T-helper 1 cell treated with Interleukin-12 subunit alpha and Interleukin-12 subunit beta and Interleukin-4 antibody, amounts not matched to agents 30 ng/mL and 1 ng/mL, for 36 hours (primary cell): Measurements from ENCODE around the gene TUBB4A. TPM values are rescaled to one million over a fixed set of nuclear protein-coding genes. Genes with fewer than 3 reads are reported as not detected.

Source experiments
- intact Hi-C: fragments of 100-400 bp; cut with micrococcal nuclease; formaldehyde crosslinking; loops from one replicate; pipeline ENCODE4 v1.15.1; 2024
- total RNA-seq: library from RNA; stranded (reverse); gene quantifications from 2 replicates; pipeline ENCODE4 v1.2.3, GENCODE V29; 2022

TUBB4A gene
- total RNA-seq, 1 donor from 2014 or later: 2.4 TPM

DNA sequence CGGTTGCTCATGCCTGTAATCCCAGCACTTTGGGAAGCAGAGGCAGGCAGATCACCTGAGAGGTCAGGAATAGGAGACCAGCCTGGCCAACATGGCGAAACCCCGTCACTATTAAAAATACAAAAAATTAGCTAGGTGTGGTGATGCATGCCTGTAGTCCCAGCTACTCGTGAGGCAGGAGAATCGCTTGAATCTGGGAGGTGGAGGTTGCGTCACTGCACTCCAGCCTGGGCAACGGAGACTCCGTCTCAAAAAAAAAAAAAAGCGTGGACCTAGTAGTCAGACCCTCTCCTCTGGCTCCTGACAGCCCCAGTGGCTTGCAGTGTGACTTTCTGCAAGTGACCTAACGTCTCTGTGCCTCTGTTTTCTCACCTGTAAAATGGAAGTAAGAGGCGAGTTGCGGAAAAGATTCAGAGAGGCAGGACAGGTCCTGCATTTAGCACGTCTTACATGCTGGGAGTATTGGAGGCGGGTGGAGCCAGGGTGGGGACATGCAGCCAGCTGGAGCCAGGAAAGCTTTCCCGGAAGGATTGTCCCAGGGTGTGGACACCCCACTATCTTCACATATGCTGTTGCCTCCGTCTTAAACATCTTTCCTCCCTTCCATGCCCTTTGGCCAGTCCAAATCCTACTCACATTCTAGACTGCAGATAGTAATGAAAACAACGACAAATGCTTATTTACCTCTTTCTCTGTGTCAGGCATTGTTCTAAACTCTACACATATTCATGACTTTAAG lies 2.9 kb downstream of the TUBB4A start:
- intact Hi-C loops: no loop called here

DNA sequence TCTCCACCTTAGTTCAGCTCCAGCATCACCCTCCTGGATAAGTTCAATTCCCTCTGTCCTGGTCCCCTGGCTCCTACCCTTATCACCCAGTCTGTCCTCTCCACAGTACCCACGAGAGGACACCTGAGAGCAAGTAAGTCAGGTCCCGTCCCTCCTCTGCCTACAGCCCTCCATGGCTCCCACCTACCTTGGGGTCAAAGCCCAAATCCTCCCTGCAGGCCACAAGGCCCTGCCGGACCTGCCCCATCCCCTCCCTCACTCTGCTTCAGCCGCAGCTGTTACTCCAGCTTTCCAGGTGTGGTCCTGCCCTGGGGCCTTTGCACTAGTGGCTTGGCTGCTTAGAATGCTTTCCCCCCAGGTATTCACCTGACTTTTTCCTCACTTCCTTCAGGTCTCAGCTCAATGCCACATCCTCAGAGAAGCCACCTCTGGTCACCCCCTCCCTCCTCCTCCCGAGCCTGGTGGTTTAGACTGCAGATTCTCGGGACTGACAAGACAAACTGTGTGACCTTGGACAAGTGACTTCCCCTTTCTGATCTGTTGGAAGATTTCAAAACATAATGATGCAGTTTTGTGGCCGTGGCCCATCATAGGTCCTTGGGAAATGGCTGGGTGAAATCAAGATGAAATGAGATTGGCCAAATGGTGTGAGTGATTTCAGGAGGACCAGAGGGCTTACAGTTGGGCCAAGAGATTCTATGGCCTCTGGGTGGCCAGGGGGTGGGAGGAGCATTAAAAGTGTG lies 3.6 kb downstream of the TUBB4A start:
- intact Hi-C loops: no loop called here

DNA sequence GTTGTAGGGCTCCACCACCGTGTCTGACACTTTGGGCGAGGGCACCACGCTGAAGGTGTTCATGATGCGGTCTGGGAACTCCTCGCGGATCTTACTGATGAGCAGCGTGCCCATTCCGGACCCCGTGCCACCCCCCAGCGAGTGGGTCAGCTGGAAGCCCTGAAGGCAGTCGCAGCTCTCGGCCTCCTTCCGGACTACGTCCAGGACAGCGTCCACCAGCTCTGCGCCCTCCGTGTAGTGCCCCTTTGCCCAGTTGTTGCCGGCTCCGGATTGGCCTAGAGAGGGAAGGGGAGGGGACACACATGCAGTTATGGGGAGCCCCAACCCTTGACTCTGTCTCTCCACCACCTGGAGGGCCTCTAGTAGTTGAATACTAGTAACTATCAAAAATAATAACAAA lies 6.2 kb downstream of the TUBB4A start:
- intact Hi-C loops: no loop called here

DNA sequence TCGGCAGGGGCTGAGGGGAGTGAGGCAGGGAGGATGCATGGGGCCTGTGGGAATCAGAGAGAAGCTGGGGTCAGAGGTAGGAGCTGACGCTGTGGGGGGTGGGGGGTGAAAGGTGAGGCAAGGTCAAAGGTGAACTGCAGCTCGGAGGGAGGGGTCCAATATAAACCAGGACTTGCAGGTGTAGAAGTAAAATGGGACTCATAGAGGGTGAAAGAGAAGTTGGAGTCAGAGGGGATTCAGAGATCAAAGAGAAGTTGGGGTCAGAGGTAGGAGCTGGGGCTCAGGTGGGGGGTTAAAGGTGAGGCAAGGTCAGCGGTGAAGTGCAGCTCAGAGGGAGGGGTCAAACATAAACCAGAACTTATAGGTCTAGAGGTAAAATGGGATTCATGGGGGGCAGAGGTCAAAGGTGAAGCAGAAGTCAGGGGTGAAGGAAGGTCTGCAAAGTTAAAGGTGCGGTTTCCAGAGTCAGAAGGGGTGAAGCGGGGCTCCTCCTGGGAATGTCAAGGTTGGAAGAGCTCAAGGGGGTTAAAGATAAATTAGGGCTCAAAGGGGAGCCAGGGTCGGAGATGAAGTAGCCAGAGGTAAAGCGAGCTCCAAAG lies 7.6 kb downstream of the TUBB4A start:
- intact Hi-C loops: no loop called here

DNA sequence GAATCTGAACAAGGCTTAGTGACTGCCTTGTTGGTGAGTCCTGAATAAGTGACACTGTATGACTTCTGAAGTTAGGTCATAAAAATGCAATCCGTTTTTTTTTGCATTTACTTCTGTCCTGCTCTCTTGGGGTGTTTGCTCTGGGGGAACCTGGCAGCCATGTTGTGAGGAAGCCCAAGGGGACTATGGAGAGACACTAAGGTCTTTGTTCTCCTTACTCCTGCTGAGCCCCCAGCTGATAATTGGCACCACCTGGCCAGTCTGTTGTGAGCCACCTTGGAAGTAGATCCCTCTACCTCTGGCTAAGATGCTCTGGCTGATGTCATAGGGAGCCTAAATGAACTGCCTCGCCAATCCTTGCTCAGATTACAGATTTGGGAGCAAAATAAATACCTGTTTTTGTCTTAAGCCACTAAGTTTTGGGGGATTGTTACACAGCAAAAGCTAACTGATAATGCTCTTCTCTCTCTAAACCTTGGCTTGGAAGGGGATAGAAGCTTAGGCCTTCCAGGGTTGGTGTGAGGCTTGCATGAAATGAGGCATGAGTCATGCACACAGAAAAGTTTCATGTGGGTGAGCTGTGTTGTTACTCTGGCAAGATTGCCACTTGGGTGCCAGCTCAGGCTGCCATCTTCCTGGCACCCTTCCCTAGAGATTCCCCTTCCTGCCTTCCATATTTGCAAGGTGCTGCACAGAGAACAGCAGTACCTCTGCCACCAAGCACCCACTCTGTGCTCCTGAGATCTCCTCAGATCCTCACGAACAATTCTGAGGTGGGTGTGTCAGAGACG lies 10.1 kb downstream of the TUBB4A start:
- intact Hi-C loops: no loop called here

DNA sequence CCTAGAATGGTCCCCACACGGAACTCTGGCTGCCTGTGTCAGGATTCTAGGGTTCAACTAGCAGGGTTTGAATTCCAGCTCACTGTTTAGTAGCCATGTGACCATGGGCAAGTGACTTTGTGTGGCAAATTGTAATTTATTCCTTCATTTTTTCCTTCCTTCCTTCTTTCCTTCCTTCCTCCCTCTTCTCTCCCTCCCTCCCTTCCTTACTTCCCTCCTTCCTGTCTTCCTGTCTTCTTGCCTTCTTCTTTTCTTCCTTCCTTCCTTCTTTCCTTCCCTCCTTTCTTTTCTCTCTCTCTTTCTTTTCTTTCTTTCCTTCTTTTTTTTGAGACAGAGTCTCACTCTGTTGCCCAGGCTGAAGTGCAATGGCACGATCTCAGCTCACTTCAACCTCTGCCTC lies 12.0 kb downstream of the TUBB4A start:
- intact Hi-C loops: no loop called here

DNA sequence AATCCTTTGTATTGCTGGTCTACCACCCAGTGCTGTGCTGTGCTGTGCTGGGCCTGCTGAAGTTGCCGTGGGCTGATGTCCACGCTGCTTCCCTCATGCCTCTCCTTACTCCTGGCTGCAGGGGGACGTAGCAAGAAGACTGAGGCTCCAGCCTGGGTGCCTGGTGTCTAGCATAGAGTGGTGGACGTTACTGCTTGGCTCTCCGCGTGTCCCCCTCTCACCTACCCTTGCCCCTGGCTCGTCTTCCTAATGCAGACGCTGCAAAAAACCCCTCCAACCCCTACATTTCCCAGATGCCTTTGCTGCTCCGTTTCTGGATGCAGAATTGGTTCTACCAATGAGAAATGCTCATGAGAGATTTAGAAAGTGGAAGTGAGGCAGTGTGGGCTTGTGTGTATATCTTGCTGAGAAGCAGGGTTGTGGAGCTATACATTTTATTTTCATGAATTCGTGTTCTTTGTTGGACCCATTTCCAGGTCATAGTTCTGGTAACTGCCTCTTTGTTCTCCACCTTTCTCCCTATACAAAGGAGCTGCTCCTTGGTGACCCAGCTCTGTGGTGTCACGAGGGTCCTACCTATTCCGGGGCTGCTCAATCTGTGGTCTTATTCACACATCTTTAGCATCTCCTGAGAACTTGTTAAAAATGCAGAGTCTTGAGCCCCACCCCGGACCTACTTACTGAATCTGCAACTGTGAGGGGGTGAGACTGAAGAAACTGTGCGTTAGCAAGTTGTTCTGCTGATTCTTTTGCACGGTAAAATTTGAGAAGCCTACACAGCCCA lies 12.6 kb downstream of the TUBB4A start:
- intact Hi-C loops: loop anchor here (1.0 kb wide), 1 partner anchor 13 kb away; the partner anchor contains the start of gene TUBB4A

DNA sequence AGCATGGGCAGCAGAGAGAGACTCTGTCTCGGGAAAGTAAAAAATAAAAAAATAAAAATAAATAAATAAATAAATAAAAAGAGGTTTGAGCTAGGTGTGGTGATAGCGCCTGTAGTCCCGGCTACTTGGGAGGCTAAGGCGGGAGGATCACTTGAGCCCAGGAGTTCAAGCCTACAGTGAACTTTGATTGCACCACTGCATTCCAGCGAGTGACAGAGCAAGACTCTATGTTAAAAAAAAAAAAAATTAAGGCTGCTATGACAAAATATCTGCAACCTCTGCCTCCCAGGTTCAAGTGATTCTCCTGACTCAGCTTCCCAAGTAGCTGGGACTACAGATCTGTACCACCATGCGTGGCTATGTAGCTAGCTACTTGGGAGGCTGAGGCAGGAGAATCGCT lies 17.3 kb downstream of the TUBB4A start:
- intact Hi-C loops: no loop called here

DNA sequence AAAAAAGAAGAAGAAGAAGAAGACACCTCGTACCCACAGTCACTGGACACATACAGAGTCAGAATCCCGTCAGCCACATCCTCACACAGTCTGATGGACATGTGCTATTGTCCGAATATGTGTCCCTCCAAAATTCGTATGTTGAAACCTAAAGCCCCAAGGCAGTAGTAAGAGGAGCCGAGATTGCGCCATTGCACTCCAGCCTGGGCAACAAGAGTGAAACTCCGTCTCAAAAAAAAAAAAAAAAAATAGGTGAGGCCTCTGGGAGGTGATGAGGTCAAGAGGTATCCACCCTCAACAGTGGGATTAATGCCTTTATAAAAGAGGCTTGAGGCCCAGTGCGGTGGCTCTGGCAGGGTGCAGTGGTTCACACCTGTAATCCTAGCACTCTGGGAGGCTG lies 17.9 kb downstream of the TUBB4A start:
- intact Hi-C loops: no loop called here

DNA sequence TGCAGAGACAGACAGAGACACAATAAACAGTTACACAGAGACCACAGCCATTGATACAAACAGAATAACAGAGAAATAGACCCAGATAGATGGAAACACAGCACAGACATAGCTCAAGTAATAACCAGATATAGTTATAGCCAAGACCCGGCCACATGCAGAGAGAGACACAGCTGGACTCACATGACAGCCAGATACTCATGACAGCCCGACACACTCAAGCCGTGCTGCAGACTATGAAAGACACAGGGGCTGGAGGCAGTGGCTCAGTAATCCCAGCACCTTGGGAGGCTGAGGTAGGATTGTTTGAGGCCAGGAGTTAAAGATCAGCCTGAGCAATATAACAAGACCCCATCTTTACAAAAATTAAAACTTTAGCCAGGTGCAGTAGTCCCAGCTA lies 18.9 kb downstream of the TUBB4A start:
- intact Hi-C loops: no loop called here

DNA sequence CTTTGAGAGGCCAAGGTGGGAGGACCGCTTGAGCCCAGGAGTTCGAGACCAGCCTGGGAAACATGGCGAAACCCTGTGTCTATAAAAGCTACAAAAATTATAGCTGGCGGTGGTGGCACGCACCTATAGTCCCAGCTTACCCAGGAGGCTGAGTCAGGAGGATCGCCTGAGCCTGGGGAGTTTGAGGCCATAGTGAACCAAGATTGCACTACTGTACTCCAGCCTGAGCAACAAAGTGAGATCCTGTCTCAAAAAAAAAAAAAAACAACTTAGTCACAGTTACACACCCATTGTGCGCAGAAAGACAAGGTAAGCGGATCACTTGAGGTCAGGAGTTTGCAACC lies 19.8 kb downstream of the TUBB4A start:
- intact Hi-C loops: loop anchor here (1.0 kb wide), 2 partner anchors 22 to 121 kb away; partner anchors contain the start of gene CLPP

DNA sequence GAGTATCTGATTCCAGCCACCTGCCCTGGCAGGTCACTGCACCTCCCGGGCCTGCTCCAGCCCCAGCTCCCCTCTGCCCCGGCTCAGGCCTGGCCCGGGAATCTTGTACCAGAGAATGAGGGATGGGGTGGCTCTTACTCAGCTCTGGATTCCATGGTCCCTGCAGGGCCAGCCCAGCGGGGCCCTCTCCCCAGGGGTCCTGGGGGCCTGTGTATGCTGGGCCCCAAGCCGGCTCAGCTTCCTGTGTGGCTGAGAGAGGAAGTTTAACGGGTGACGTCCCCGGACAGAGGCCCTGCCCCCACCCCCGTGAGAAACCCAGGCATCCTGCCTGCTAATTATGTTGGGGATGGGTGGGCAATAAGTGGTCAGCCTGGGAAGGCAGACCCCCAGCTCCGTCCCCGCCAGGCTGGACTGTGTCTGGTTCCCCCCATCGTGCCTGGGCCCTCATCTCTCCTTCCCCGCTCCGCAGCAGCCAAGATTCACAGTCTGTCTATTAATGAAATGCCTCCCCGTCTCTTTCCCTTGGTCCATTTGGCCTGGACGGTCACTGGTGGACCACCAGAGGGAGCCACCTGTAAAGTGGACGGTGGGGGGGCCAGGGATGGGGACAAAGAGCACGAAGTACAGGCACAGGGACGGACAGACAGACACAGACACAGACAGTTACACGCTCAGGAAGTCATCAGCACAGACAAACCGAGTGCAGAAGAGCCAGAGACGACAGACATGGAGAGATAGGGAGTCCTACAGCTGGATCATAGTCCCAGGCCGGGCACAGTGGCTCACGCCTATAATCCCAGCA lies 20.4 kb downstream of the TUBB4A start, which contains the start of gene DENND1C:
Gene DENND1C, minus strand, starts transcription at position 247 of the 802 bp plus-strand sequence. Its CDS starts 92 bp downstream, at position 155.
- intact Hi-C loops: loop anchor here (1.0 kb wide), 5 partner anchors 21 to 120 kb away; partner anchors contain the start of gene CLPP

DNA sequence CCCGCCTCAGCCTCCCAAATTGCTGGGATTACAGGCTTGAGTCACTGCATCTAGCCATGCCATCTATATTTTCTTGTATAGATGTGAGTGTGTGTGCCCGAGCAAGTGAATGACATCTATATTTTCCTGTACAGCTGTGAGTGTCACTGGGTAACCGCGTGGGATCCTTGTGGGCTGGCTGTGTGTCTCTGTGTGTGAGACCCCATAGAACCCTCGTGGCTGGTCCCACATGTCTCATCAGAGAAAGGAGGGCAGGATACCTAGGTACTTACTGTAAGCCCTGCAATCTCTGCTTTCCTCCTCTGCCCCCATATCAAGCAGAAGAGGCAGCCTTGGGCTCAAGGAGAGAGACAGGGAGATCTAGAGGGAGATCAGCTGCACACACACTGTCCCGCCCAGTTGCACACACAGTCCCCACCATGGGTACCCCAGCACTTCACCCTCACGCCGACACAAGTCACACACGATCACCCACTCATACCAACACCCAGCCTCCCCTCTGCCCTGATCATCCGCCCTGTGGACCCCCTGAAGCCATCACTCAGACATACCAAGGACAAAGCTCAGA lies 21.2 kb downstream of the TUBB4A start:
- intact Hi-C loops: loop anchor here (1.0 kb wide), 3 partner anchors 21 to 56 kb away; no protein-coding TSS in a partner anchor

DNA sequence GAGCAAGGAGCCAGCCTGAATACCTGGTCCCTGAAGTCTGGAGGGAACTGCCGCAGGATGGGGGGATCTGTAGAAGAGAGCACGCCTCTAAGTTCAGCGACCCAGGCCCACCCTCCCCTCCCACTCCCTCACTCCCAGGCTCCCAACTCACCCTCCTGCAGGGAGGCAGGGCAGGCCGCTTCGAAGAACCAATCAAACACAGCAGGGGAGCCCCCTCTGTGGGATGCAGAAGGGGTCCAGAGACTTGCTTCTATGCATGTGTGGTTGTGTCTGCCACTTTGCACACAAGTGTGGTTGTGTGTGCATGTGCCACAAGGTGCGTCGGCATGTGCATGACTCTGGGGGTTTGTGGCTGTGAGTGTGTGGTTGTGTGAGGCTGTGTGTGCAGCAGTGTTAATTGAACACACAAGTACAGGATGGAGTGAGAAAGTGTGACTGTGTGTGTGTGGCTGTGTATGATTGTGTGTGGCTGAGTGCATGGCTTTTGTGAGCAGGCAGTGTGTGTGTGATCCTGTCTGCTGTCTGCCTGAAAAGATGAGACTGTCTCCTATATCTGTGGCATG lies 22.2 kb downstream of the TUBB4A start:
- intact Hi-C loops: no loop called here

DNA sequence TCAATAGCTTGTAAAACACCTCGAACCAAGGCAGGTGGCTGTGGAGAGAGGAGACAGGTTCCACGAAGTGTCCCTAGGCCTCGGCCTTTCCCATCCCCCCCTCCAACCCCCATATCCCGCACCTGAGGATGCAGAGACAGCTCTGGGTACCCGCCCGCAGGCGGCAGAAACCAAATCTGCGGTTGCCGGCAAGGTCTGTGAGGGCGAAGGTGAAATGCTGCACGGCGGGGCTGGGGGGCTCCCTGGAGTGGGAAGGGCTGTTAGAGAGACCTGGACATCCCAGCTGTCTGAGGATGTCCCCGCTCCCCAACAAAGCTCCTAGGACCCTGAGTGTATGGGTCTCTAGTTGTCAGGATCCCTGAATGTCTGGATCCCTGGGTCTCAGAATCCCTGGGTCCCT lies 23.3 kb downstream of the TUBB4A start:
- intact Hi-C loops: no loop called here

DNA sequence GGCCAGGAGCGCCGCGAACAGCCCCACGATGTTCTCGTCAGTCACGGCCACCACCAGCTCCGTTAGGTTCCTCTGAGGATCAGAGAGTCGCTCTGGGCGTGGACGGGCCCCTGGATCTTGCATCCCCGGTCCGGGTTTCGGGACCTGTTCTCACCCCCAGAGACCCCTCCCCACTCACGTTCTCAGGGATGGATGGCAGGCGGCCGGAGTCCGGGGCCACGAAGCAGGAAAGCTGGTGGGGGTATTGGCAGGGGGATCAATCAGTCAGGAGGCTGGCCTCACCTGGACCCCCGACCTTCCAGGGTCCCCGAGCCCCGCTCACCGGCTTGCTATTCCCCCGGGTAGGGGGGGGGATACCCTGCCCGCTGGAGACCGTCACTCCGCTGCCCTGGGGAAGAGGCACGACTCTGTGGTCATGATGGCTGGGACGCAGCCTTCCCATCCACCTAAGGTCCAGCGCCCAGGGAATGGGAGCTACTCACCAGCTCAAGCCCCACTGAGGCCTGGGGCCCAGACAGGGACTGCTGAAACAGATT lies 25.1 kb downstream of the TUBB4A start:
- intact Hi-C loops: loop anchor here (1.0 kb wide), 2 partner anchors 17 to 39 kb away; no protein-coding TSS in a partner anchor

DNA sequence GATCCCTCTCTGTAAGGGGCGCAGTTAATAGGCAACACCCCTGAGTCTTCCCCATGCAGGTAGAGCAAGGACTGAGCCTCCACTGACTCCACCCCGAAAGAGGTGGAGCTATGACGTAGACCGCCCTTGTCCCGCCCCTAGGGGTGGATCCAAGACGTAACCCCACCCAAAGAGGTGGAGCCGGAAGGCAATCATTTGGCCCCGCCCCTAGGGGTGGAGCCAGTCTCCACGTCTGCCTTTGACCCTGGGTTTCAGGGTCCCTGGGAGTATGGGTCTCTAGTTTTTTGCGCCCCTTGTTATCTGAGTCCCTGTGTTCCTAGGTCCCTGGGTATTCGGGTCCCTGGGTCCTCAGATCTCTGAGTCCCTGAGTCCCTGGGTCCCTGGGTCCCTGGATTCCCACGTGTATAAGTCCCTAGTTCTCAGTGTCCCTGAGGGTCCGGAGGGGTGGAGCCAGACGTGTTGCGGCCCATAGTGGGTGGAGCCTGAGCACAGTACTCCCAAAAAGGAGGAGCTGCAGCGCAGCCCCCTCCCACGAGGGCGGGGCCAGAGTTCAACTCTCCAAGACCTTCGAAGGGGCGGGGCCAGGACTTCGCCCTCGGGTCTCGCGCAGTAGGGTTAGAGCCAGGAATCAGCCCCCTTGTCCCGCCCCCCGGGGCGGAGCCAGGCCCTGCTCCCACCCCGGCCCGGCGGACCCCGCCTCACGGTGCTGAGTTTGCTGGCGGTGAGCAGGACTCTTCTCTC lies 25.8 kb downstream of the TUBB4A start:
- intact Hi-C loops: loop anchor here (1.0 kb wide), 2 partner anchors 16 to 40 kb away; no protein-coding TSS in a partner anchor
